ENCODE data around the gene NLRC5. TPM values are rescaled to one million over a fixed set of nuclear protein-coding genes. Genes with fewer than 3 reads are reported as not detected.

Gene NLRC5
- total RNA-seq, 6 experiments from 2014 or later, result 18.2 to 26.2 (median 21.7) TPM

DNA sequence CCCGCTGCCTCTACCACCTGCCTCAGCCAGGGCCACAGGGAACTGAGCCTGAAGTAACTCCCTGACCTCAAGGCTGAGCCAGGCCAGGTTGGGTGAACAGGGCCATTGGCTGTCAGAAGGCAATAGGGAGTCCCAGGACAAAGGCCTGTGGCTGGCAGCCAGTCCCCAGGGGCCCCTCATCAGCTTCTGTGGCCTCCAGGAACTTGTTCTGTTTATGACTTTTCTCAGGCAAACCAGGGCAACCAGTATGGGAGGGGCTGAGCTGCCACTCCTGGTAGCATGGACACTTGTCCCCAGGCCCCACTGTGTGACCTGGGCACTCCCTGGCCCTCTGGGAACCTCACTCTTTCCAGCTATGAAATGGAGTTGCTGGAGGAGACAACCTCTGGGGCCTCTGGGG lies 143.1 kb downstream of the NLRC5 start:
- no peaks in the 10 kb centered on the region for H3K4me1 Mint-ChIP-seq (ENCODE audit: low read depth)
- no peaks in the 10 kb centered on the region; the same call in 1 of the 2 replicates for H3K27me3 Mint-ChIP-seq (ENCODE audit: insufficient read depth)
- H3K4me3 Mint-ChIP-seq, result no peak overlapping the region
- no peak overlapping the region for H3K27ac Mint-ChIP-seq
- no peaks in the 10 kb centered on the region for H3K36me3 Mint-ChIP-seq (ENCODE audit: low read depth)
- no peak for DNase-seq
- H3K9me3 Mint-ChIP-seq, result no peaks in the 10 kb centered on the region
- TF ChIP-seq, protein P1, sequence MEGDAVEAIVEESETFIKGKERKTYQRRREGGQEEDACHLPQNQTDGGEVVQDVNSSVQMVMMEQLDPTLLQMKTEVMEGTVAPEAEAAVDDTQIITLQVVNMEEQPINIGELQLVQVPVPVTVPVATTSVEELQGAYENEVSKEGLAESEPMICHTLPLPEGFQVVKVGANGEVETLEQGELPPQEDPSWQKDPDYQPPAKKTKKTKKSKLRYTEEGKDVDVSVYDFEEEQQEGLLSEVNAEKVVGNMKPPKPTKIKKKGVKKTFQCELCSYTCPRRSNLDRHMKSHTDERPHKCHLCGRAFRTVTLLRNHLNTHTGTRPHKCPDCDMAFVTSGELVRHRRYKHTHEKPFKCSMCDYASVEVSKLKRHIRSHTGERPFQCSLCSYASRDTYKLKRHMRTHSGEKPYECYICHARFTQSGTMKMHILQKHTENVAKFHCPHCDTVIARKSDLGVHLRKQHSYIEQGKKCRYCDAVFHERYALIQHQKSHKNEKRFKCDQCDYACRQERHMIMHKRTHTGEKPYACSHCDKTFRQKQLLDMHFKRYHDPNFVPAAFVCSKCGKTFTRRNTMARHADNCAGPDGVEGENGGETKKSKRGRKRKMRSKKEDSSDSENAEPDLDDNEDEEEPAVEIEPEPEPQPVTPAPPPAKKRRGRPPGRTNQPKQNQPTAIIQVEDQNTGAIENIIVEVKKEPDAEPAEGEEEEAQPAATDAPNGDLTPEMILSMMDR (IDR thresholded peaks at IDR 0.05), result no peak

DNA sequence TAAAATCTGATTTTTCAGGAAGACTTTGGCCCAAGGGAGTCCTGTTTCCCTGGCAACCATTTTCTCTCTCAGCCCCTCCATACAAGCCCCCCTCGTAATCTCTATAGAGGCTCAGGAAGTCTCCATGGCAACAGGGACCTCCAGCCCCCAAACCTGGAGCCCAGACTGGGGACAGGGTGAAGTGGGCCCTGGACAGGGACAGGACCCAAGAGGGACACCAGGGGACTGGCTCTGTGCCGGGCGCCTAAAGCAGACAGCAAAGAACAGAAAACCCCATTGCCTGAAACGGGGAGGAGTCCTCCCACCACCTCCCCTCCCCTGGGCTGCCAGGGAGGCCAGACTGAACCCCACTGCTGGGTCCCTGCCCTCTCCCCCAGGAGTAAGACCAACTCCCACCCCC lies 143.7 kb downstream of the NLRC5 start:
- no peak for DNase-seq
- Mint-ChIP-seq H3K36me3 (ENCODE audit: low read depth) (no peaks in the 10 kb centered on the region), H3K27me3 (ENCODE audit: insufficient read depth) (no peaks in the 10 kb centered on the region; the same call in 1 of the 2 replicates), H3K9me3 (no peaks in the 10 kb centered on the region), H3K4me1 (ENCODE audit: low read depth) (no peaks in the 10 kb centered on the region), H3K27ac (no peak overlapping the region), H3K4me3 (no peak overlapping the region)
- TF ChIP-seq, protein P1 (IDR thresholded peaks at IDR 0.05), result no peak

Other genes starting within 250 kb of the NLRC5 start
- gene SLC12A3, start 124.3 kb upstream of the NLRC5 start, total RNA-seq (2021; fragmentation: NEBNext Ultra II Directional; extraction: Animal tissue kit (Norgen Biotek cat#: 25700)), result not detected
- gene HERPUD1, start 57.4 kb upstream of the NLRC5 start, total RNA-seq (2021; fragmentation: NEBNext Ultra II Directional; extraction: Animal tissue kit (Norgen Biotek cat#: 25700)), result 100 to 1,000 TPM in 3 of 6 experiments, 10 to 100 TPM in 3; 87.9 to 109 (median 96.9) TPM
- not detected for gene CETP, start 27.6 kb upstream of the NLRC5 start, total RNA-seq (2021; fragmentation: NEBNext Ultra II Directional; extraction: Animal tissue kit (Norgen Biotek cat#: 25700))
- 10 to 100 TPM; 13.0 to 29.6 (median 23.3) TPM for gene CPNE2, start 103.0 kb downstream of the NLRC5 start, total RNA-seq (2021; fragmentation: NEBNext Ultra II Directional; extraction: Animal tissue kit (Norgen Biotek cat#: 25700))
- gene PSME3IP1, start 196.5 kb downstream of the NLRC5 start, total RNA-seq (2021; fragmentation: NEBNext Ultra II Directional; extraction: Animal tissue kit (Norgen Biotek cat#: 25700)), result 10 to 100 TPM; 55.9 to 85.0 (median 76.5) TPM
- gene RSPRY1, start 196.8 kb downstream of the NLRC5 start, total RNA-seq (2021; fragmentation: NEBNext Ultra II Directional; extraction: Animal tissue kit (Norgen Biotek cat#: 25700)), result 10 to 100 TPM; 38.8 to 51.9 (median 47.7) TPM

Data from HFFc6 (cell line).